ENCODE results near the gene SPIB. TPM values are rescaled to one million over a fixed set of nuclear protein-coding genes. Genes with fewer than 3 reads are reported as not detected.

SPIB gene
- total and polyA plus RNA-seq, 11 donors, result 0.10 to 0.53 (median 0.16) TPM; not detected in 8

GRCh38 chr19:50420808-50421207, 2.1 kb downstream of the SPIB start:
- intact Hi-C loops (cut with DNase I), result no loop called here
- Histone ChIP-seq H3K27me3 (peaks cover 14 to 55% (median 36%) of the 10 kb centered on the region in 9 donors), H3K4me1 (peaks cover 0 to 9% (median 0%) of the 10 kb centered on the region in 12 donors), H3K4me3 (no peak overlapping the region), H3K9me3 (no peaks in the 10 kb centered on the region), H3K27ac (no peak overlapping the region), H3K36me3 (no peaks in the 10 kb centered on the region)
- DNase-seq (no peak), ATAC-seq (no peak)
- no peak for TF ChIP-seq POLR2A (IDR thresholded peaks at IDR 0.05)
- no peak for TF ChIP-seq CTCF (IDR thresholded peaks at IDR 0.05)
- 62 to 83% (median 78%) methylated on average over 3 of the region's 3 CpGs for WGBS, 4 donors

GRCh38 chr19:50422397-50423278, 3.9 kb downstream of the SPIB start:
- Histone ChIP-seq H3K27me3 (peaks cover 13 to 50% (median 36%) of the 10 kb centered on the region in 9 donors), H3K27ac (no peak overlapping the region), H3K9me3 (no peaks in the 10 kb centered on the region), H3K4me1 (peaks cover 0 to 9% (median 0%) of the 10 kb centered on the region in 12 donors), H3K4me3 (no peak overlapping the region), H3K36me3 (no peaks in the 10 kb centered on the region)
- no peak for ATAC-seq
- WGBS, 4 donors, result 77 to 85% (median 80%) methylated on average over 10 to 18 of the region's 18 CpGs
- no peak for TF ChIP-seq CTCF (IDR thresholded peaks at IDR 0.05)
- TF ChIP-seq POLR2A (IDR thresholded peaks at IDR 0.05), result no peak
- intact Hi-C loops (cut with DNase I), result no loop called here
- no peak for DNase-seq

GRCh38 chr19:50423279-50424113, 4.8 kb downstream of the SPIB start:
- intact Hi-C loops (cut with DNase I), result no loop called here
- Histone ChIP-seq H3K27me3 (peaks cover 7 to 45% (median 29%) of the 10 kb centered on the region in 9 donors), H3K9me3 (no peaks in the 10 kb centered on the region), H3K4me3 (no peak overlapping the region), H3K4me1 (peaks cover 0 to 14% (median 1%) of the 10 kb centered on the region in 12 donors), H3K36me3 (no peaks in the 10 kb centered on the region), H3K27ac (no peak overlapping the region)
- DNase-seq (no peak), ATAC-seq (no peak)
- TF ChIP-seq POLR2A (IDR thresholded peaks at IDR 0.05) (no peak), CTCF (IDR thresholded peaks at IDR 0.05) (no peak)
- WGBS, 4 donors, result 80 to 82% (median 81%) methylated on average over 15 to 22 of the region's 22 CpGs

- 65 to 90% (median 85%) methylated on average over 7 of the region's 7 CpGs for WGBS, 4 donors
- DNase-seq, result no peak
- intact Hi-C loops (cut with DNase I), result no loop called here
- ATAC-seq, result no peak
- Histone ChIP-seq H3K9me3 (no peaks in the 10 kb centered on the region), H3K36me3 (no peaks in the 10 kb centered on the region), H3K27ac (no peak overlapping the region), H3K4me1 (peaks cover 0 to 11% (median 2%) of the 10 kb centered on the region in 12 donors), H3K27me3 (peaks cover 0 to 28% (median 10%) of the 10 kb centered on the region in 9 donors), H3K4me3 (no peak overlapping the region)
- no peak for TF ChIP-seq CTCF (IDR thresholded peaks at IDR 0.05)
- no peak for TF ChIP-seq POLR2A (IDR thresholded peaks at IDR 0.05)
These were observed 6.8 kb downstream of the SPIB start for GRCh38 chr19:50425581-50425980.

Measured in heart left ventricle (tissue), 16 donors.